Glomerular visceral epithelial cell (primary cell): ENCODE measurements around the gene NAGK.
"Not testable (repeated sequence)": the region's sequence is repeated elsewhere in the genome, so short reads cannot be mapped to it uniquely, and the experiment has no call there.

ENCODE experiments used
- DNase-seq: peaks from one replicate; pipeline ENCODE4 v3.0.0-alpha.2; 2016; ENCODE audit errors: extremely low spot score

The NAGK gene

GRCh38 chr2:71069376-71069775 lies 928 bp downstream of the NAGK start:
- no peak for DNase-seq

GRCh38 chr2:71070294-71071093 lies 2.0 kb downstream of the NAGK start:
- peak; percentile 30 for DNase-seq

- no peak for DNase-seq
Observed at GRCh38 chr2:71071681-71072398, 3.4 kb downstream of the NAGK start.

GRCh38 chr2:71072492-71072891 lies 4.0 kb downstream of the NAGK start:
- no peak for DNase-seq

- no peak for DNase-seq
Observed at GRCh38 chr2:71073475-71073874, 5.0 kb downstream of the NAGK start.

GRCh38 chr2:71074893-71075395 lies 6.5 kb downstream of the NAGK start:
- DNase-seq: no peak

- DNase-seq: no peak
Observed at GRCh38 chr2:71078624-71079023, 10.2 kb downstream of the NAGK start.

- no peak for DNase-seq
Observed at GRCh38 chr2:71082402-71083252, 14.2 kb downstream of the NAGK start.

- not testable (repeated sequence) for DNase-seq
Observed at GRCh38 chr2:71083297-71083696, 14.8 kb downstream of the NAGK start.

- DNase-seq: not testable (repeated sequence)
Observed at GRCh38 chr2:71083752-71084312, 15.4 kb downstream of the NAGK start.

- DNase-seq: not testable (repeated sequence)
Observed at GRCh38 chr2:71085325-71086003, 17.0 kb downstream of the NAGK start.

- not testable (repeated sequence) for DNase-seq
Observed at GRCh38 chr2:71089475-71089874, 21.0 kb downstream of the NAGK start.

- not testable (repeated sequence) for DNase-seq
Observed at GRCh38 chr2:71091808-71092207, 23.4 kb downstream of the NAGK start.

GRCh38 chr2:71092491-71093260 lies 24.2 kb downstream of the NAGK start:
- not testable (repeated sequence) for DNase-seq

GRCh38 chr2:71100195-71100964 lies 31.9 kb downstream of the NAGK start:
- DNase-seq: peak; percentile 51

GRCh38 chr2:71101656-71102055 lies 33.2 kb downstream of the NAGK start:
- peak; percentile 34 for DNase-seq

- no peak for DNase-seq
Observed at GRCh38 chr2:71102981-71103681, 34.7 kb downstream of the NAGK start.

GRCh38 chr2:71103809-71104208 lies 35.4 kb downstream of the NAGK start:
- DNase-seq: no peak

GRCh38 chr2:71106463-71106862 lies 38.0 kb downstream of the NAGK start:
- not testable (repeated sequence) for DNase-seq
